Dermis blood vessel endothelial cell (primary cell): Measurements from ENCODE around the gene WDR27. TPM values are rescaled to one million over a fixed set of nuclear protein-coding genes. Genes with fewer than 3 reads are reported as not detected.

Source experiments
- DNase-seq: peaks from one replicate; pipeline ENCODE4 v3.0.0; 2010
- total RNA-seq: library from RNA; depleted of rRNA; stranded (reverse); fragments of >200 nt; gene quantifications from 2 replicates; pipeline ENCODE4 v1.2.3, GENCODE V29; 2014

WDR27 gene
- total RNA-seq, 1 donor from 2014 or later = 39.5 TPM

DNA sequence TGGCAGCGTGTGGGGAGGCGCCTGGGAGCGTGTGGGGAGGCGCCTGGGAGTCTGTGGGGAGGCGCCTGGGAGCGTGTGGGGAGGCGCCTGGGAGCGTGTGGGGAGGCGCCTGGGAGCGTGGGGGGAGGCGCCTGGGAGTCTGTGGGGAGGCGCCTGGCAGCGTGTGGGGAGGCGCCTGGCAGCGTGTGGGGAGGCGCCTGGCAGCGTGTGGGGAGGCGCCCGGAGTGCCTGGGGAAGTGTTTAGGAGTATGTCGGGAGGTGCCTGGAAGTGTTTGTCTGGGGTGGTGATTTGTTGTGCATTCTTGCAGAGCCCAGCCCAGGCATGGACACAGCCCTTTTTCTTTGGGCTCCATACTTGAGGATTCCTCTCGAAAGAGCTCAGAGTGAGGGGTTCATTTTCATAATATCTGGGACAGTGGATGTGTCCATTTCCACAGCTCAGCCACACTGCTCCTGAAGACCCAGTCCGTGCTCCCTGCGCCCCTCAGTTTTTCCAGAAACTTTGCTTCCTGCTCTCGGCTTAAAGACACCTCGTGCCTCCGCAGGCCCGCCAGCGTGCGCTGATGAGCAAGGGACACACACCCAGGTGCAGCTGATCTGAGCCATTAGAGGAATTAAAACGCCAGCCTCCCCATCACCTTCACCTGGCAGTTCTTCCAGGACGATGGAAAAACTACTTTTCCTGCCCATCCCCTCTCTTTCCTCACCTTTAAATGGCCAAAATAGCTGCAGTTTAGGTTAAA lies 276.0 kb downstream of the WDR27 start:
- no peak for DNase-seq

DNA sequence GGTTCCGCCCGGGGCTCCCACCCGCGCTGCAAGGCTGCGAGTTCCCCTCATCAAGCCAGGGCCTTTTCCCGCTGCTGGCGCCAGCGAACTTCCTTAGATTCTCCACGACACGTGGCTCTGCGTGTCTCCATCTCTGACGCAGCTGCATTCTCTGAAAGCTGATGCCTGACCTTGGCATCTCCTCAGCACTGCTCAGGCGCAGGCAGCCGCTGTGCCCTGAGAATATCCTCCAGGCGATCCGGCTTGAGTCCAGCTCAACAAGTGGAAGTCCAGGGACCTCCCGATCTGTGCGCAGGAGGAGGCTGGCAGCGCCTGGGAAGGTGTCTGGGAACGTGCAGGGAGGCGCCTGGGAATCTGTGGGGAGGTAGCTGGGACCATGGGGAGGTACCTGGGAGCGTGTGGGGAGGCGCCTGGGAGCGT lies 277.0 kb downstream of the WDR27 start:
- no peak for DNase-seq

DNA sequence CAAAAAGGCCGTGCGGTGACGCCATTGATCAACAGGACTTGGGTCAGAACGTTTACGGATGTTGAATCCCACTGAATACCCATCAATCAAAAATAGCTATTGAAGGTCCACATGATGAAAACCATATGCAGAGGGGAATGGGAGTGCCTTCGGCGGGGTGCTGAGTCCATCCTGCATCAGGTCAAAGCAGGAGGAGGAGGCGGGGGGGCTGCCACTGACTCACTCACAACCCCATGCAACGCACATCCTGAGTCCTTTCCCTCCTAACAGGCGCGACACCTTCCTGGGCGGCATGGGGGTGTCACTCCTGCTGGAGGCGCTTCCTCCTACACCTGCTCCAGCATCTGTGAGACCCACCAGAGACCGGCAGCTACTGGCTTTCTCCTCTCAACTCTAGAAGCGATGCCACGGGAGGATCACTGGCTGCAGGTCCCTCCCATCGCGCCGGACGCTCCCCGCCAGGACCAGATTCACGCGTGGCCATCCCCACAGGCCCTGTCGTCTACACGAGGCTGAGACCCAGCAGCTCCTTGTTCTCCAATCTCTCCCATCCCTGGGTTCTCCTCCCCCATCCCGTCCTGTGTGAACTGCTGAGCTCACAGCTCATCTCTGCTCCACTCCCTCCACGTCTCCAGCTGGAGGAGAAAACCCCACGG lies 277.6 kb downstream of the WDR27 start:
- no peak for DNase-seq

DNA sequence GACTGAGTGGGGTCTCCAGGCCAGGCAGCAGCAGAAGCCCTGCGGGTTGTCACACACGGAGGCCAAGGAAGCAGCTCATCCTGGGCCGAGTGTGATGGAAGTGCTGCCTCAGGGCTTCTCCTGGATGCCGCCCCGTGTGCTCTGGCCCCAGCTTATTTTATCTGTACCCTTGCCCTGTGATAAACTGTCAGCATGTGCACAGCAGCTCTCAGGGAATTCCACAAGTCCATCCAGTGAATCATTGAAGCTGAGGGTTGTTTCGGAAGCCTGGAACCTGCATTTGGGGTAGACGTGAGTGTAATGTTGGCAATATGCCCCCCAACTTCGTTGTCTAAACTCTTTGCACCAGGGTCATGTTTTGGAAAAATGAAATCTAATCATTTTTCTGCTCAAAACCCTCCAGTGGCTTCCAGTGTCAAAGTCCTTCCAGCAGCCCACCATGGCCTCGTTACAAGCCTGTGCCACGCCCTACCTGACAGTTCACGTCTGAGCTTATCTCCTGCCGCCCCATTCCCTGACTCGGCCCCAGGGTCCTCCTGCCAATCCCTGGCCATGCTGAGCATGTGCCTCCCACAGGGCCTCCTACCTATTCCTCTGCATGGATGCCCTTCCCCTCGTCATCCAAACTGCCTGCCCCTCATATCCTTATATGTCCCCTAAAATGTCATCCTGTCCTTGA lies 280.1 kb downstream of the WDR27 start:
- no peak for DNase-seq

DNA sequence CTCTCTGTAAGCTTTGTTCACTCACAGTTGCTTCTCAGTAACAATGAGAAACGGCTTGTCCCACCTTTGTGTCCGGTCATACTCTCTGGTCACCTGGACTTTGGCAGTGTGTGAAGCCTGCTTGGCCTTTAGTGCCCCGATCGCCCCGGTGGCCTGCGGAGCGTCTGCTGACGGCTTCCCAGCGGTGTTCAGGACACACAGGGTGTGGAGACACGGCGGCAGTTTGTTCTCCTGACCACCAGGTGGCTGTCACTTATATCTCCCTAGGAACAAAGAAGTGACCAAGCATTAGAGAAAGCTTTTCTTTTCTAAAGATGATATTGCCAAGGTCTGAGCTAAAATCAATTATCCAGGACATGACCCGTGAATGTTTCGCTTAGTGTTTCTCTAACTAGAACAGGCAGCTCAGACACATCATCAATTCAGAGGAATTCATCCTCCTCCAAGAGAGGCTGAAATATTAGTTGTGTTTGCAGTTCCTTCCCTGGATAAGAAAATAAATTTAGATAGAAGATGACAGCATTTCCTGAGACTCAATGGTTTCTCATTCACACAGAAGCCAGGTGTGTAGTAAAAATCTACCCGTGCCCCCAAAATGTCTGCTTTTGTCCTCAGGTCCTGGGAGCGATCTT lies 280.8 kb downstream of the WDR27 start:
- peak; percentile 39 for DNase-seq

DNA sequence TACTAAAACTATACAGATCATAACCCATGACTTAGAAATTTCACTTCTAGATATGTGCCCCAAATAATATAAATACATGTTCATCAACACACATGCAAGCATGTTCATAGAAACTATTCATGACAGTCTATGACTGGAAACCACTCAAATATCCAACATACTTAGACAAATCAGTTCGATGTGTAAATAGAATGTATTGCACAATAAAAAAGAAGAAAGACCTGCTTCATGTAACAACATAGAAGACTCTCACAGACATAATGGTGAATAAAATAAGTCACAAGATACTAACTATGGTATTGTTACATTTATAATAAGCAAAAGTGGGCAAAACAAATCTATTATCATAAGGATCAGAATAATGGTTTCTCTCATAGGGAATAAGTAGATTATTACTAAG lies 284.7 kb downstream of the WDR27 start:
- no peak for DNase-seq

DNA sequence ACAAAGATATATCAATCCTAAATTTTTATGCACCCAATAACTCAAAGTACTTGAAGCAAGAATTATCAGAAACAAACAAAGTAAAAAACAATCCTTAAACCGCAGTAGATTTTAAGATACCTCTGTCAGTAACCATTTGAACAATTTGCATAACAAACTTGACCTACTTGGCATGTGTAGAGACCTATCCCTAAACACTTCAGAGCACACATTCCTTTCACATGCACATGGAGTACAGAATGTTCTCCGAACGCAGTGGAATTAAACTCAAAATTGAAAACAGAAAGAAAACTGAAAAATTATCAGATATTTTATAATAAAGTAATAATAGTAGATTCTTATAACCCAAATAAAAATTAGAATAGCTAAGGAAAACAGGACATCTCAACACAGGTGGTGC lies 285.6 kb downstream of the WDR27 start:
- DNase-seq = no peak

DNA sequence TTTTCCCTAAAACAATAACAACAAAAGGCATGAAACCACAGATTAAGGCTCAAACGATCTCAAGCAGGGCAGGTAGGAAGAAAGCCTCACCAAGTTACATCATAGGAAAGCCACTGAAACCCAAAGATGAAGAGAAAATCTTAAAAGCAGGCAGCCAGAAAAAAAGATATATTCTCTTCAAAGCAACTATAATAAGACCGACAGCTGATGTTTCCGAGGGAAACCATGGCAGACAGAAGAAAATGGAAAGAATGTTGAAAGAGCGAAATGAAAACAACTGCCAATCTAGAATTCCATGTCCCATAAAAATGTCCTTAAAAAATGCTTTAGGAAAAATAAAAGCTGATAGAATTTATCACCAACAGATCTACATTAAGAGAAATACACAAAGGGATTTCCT lies 286.6 kb downstream of the WDR27 start:
- no peak for DNase-seq

DNA sequence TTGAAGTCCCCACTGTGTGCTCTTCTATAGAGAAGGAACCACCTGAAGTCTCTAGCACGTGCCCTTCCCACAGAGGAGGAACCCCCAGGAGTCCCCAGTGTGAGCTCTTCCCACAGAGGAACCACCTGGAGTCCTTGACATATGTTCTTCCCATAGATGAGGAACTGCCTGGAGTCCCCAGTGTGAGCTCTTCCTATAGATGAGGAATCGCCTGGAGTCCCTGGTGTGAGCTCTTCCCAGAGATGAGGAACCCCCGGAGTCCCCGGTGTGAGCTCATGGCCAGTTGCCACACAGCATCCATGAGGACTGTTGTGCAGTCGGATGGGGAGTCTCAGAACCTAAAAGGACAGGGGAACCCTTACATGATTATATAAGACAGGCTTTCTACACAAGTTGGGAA lies 290.1 kb downstream of the WDR27 start:
- DNase-seq = no peak

DNA sequence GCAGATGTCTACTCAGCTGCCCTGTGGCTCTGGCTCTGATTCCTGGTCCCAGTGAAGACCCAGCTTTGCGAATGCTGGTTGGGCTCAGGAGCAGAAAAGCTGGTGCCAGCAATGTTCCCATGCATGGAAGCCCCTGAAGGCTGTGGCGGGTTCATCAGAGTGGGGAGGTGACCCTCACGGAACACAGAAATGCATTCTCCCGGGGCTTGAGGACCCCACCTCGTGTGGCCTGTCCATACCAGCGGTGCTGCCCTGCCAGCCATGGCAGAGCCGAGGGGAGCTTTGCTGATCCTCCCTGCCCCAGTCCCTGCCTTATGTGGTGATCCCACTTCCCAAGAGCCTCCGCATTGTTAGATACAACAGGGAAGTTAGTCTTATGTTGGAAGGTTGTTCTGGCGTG lies 290.5 kb downstream of the WDR27 start:
- DNase-seq = no peak

DNA sequence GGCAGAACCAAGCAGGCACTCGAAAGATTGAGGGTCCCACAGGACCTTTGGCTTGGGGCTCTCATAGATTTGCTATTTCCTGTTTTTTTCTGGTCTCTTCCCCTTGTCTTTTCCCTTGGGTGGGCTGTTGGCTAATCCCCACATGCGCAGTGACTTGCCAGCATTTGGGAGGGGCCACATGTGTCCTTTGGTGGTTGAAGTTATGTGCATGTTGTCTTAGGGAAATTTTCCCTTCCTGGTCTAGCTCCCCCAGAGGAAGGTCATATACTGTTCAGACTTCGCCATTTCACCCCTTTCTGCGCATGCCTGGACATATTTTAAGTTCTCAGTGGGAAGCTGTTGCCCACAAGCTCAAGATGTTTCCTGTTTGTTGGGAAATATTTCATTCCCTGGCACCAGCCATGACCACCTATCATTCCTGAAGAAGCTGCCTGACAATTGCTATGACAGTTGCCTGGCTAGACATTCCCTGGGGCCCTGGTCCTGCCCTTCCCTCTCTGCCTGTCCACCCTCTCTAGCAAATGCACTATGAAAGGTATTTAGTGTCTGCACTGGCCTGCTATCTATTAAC lies 292.0 kb downstream of the WDR27 start:
- DNase-seq = no peak

DNA sequence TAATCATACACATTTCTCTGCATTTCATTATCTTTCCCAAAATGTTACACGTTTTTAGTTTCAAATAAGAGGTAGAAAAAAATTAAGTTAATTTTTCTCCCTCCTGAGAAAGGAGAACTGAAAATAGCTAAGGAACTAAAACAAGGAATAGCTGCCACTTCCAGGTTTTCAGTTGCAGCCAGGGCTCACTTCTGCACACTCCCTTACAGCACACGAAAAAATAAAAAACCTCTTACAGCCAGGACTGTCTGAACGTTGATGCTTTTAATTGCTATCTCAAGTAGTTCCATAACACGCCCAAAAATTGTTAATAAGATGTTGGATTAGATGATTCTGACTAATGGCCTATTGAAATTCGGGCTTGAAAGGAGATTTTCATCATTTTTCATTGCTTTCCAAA lies 294.5 kb downstream of the WDR27 start:
- DNase-seq = no peak

Other genes with a start within 250 kb of the WDR27 start
- gene C6orf120, start 97 bp upstream of the WDR27 start, total RNA-seq = 27.1 and 36.2 TPM in 2 replicates
- gene PHF10, start 22.5 kb upstream of the WDR27 start, total RNA-seq = 44.9 and 53.2 TPM in 2 replicates
- gene DYNLT2, start 49.5 kb upstream of the WDR27 start, total RNA-seq = 0.74 and 1.2 TPM in 2 replicates
- gene ERMARD, start 49.6 kb upstream of the WDR27 start, total RNA-seq = 18.2 and 21.5 TPM in 2 replicates